Kidney (tissue), 14 donors: Measurements from ENCODE around the gene WNT3. TPM values are rescaled to one million over a fixed set of nuclear protein-coding genes. Genes with fewer than 3 reads are reported as not detected.

Experiments
- DNase-seq, 5 donors: peaks; one replicate each; pipeline ENCODE4 v3.0.0-alpha.2; 2013 to 2020
- FAIRE-seq: peaks from 2 replicates; lab custom pipeline; 2012; peaks lifted over from hg19 to GRCh38; lab: Jason Lieb, UNC
- H3K27ac ChIP-seq, 2 donors: one replicate each; pipeline ENCODE4 v1.7.0; 2013; ENCODE audit warnings: low read depth in 2 of 2, low read length in 2 of 2, inconsistent platforms in 1 of 2
- H3K27me3 ChIP-seq: one replicate; pipeline ENCODE4 v1.7.1; 2013; ENCODE audit warnings: low read length, inconsistent platforms; ENCODE audit not compliant: control insufficient read depth, insufficient read depth
- H3K36me3 ChIP-seq, 3 donors: one replicate each; pipeline versions ENCODE4 v1.7.0 to v1.7.1; 2013; ENCODE audit warnings: low read length in 3 of 3, control low read depth in 1 of 3, inconsistent platforms in 1 of 3; ENCODE audit not compliant: insufficient read depth in 3 of 3, control insufficient read depth in 2 of 3
- H3K4me1 ChIP-seq, 3 donors: one replicate each; pipeline versions ENCODE4 v1.7.0 to v1.7.1; 2013; ENCODE audit warnings: low read length in 3 of 3, inconsistent platforms in 1 of 3, low read depth in 1 of 3; ENCODE audit not compliant: control insufficient read depth in 2 of 3, insufficient read depth in 2 of 3
- H3K4me3 ChIP-seq, 3 donors: one replicate each; pipeline versions ENCODE4 v1.7.0 to v1.8.1; 2013; ENCODE audit warnings: low read length in 3 of 3, control low read depth in 1 of 3, inconsistent platforms in 1 of 3
- H3K9ac ChIP-seq, 3 donors: one replicate each; pipeline versions ENCODE4 v1.7.0 to v1.7.1; 2013; ENCODE audit warnings: low read length in 3 of 3, control low read depth in 1 of 3, inconsistent platforms in 1 of 3
- H3K9me3 ChIP-seq, 3 donors: one replicate each; pipeline versions ENCODE4 v1.7.0 to v1.7.1; 2013; ENCODE audit warnings: low read length in 3 of 3, control low read depth in 1 of 3, inconsistent platforms in 1 of 3; ENCODE audit not compliant: control insufficient read depth in 2 of 3, insufficient read depth in 1 of 3
- CTCF ChIP-seq: IDR thresholded peaks from 3 replicates; pipeline ENCODE4 v1.5.1; 2012; ENCODE audit warnings: mild to moderate bottlenecking, moderate library complexity, borderline replicate concordance; ENCODE audit not compliant: insufficient read depth; ENCODE audit errors: extremely low read depth
- intact Hi-C: fragments of 100-400 bp; cut with DNase I; formaldehyde crosslinking; loops from one replicate; pipeline ENCODE4 v1.11.1; 2022
- polyA plus RNA-seq: library from polyadenylated mRNA; stranded (reverse); fragments of 350-450 nt; fragmentation: Illumina TruSeq; extraction: RNeasy Lipid Tissue Mini Kit (QIAGEN cat#74804); gene quantifications from one replicate; pipeline ENCODE4 v1.2.3, GENCODE V29; 2014; ENCODE audit warnings: low read depth, low replicate concordance; ENCODE audit not compliant: insufficient read depth
- total RNA-seq: library from RNA; stranded (reverse); fragmentation: NEBNext Ultra II Directional; extraction: Animal tissue kit (Norgen Biotek cat#: 25700); gene quantifications from one replicate; pipeline ENCODE4 v1.2.1, GENCODE V29; 2021
- donor health status: control.
- donor health status: control.
- donor health status: control.
- donor health status: control.
- donor health status: control.
- donor health status: DM: yes; HTN: yes; CAD: no.
- donor health status: Normal renal cell carcinoma (clear cell type).

WNT3 gene
- total and polyA plus RNA-seq, 2 donors from 2014 or later = 0.38 to 1.3 TPM

- no peaks in the 10 kb centered on the region for H3K27me3 ChIP-seq
Measured at GRCh38 chr17:46832945-46833839, 14.7 kb upstream of the WNT3 start.

GRCh38 chr17:46832331-46832821 lies 13.9 kb upstream of the WNT3 start:
- no peak overlapping the region for H3K27ac ChIP-seq
- no peak for TF ChIP-seq CTCF
- DNase-seq (no peak), FAIRE-seq (no peak)
- H3K9me3 ChIP-seq = no peaks in the 10 kb centered on the region
- H3K36me3 ChIP-seq = no peaks in the 10 kb centered on the region
- intact Hi-C loops = no loop called here
- H3K4me1 ChIP-seq = no peaks in the 10 kb centered on the region
- H3K27me3 ChIP-seq = no peaks in the 10 kb centered on the region
- H3K4me3 ChIP-seq = no peak overlapping the region
- no peak overlapping the region for H3K9ac ChIP-seq

More at GRCh38 chr17:46832945-46833839, 14.7 kb upstream of the WNT3 start:
- FAIRE-seq = no peak
- Histone ChIP-seq H3K4me3 (no peak overlapping the region), H3K4me1 (no peaks in the 10 kb centered on the region), H3K9ac (no peak overlapping the region), H3K36me3 (no peaks in the 10 kb centered on the region), H3K9me3 (no peaks in the 10 kb centered on the region), H3K27ac (no peak overlapping the region)
- DNase-seq = no peak
- intact Hi-C loops = no loop called here
- TF ChIP-seq CTCF = no peak

GRCh38 chr17:46831573-46832330 lies 13.3 kb upstream of the WNT3 start:
- TF ChIP-seq CTCF = no peak
- intact Hi-C loops = no loop called here
- no peak for FAIRE-seq
- DNase-seq = peak in 1 of 5 donors; percentile 42
- Histone ChIP-seq H3K4me1 (no peaks in the 10 kb centered on the region), H3K4me3 (no peak overlapping the region), H3K36me3 (no peaks in the 10 kb centered on the region), H3K9ac (no peak overlapping the region), H3K27me3 (no peaks in the 10 kb centered on the region), H3K27ac (no peak overlapping the region), H3K9me3 (no peaks in the 10 kb centered on the region)
